Activated naive CD8-positive, alpha-beta T cell treated with anti-CD3 and anti-CD28 coated beads, Interleukin-2, amount 10 ng/mL, durations not matched to agents 7 days and 5 days (primary cell): ENCODE results near the gene GPR3. TPM values are rescaled to one million over a fixed set of nuclear protein-coding genes. Genes with fewer than 3 reads are reported as not detected.
"Not testable (repeated sequence)": the region's sequence is repeated elsewhere in the genome, so short reads cannot be mapped to it uniquely, and the experiment has no call there.

Experiments used
- ATAC-seq: fragments of 150-1000 bp; cut with Tn5 transposase; one replicate; pipeline ENCODE4 v1.10.0; 2021; ENCODE audit warnings: low read depth, moderate library complexity
- POLR2A ChIA-PET: fragments of 350-600 bp; sonication (Branson Sonifier 250); formaldehyde crosslinking; loops from one replicate; lab custom pipeline; 2021; ENCODE audit warnings: antibody characterized with exemption; lab: Charles Lee
- DNase-seq: peaks from one replicate; pipeline ENCODE4 v3.0.0; 2021
- H3K27ac Mint-ChIP-seq: one replicate; pipeline ENCODE4 v1.8.0; 2022; ENCODE audit warnings: mild to moderate bottlenecking, mixed read lengths
- H3K27me3 Mint-ChIP-seq: one replicate; pipeline ENCODE4 v1.8.0; 2022; ENCODE audit warnings: mild to moderate bottlenecking, moderate library complexity, mixed read lengths
- H3K36me3 Mint-ChIP-seq: one replicate; pipeline ENCODE4 v1.8.0; 2021; ENCODE audit warnings: mild to moderate bottlenecking, mixed read lengths
- H3K4me1 Mint-ChIP-seq: one replicate; pipeline ENCODE4 v1.8.0; 2021; ENCODE audit warnings: mixed read lengths
- H3K4me3 Mint-ChIP-seq: one replicate; pipeline ENCODE4 v1.8.0; 2022; ENCODE audit warnings: mild to moderate bottlenecking, moderate library complexity, mixed read lengths
- H3K9me3 Mint-ChIP-seq: one replicate; pipeline ENCODE4 v1.8.0; 2021; ENCODE audit warnings: mixed read lengths
- total RNA-seq, 2 experiments: library from RNA; stranded (reverse); gene quantifications; one replicate each; pipeline ENCODE4 v1.2.3, GENCODE V29; 2021

GPR3 gene
- total RNA-seq, 2 experiments from 2014 or later, result 0.42 to 0.43 TPM

GRCh38 chr1:27403065-27403726 is 10.8 kb downstream of the GPR3 start:
- Mint-ChIP-seq H3K36me3 (peaks cover 6% of the 10 kb centered on the region), H3K27me3 (no peaks in the 10 kb centered on the region), H3K27ac (peak overlapping the region; percentile 63), H3K4me3 (peak overlapping the region; percentile 17), H3K9me3 (no peaks in the 10 kb centered on the region), H3K4me1 (peaks cover 14% of the 10 kb centered on the region)
- no peak for DNase-seq
- peak; percentile 57 for ATAC-seq
- POLR2A ChIA-PET, result interaction anchor here (0.5 to 1.9 kb wide), 6 partner anchors 27 to 260 kb away, joined by 3 to 5 read pairs (median 4); partner anchors contain the start of gene AHDC1

GRCh38 chr1:27403931-27404330 is 11.5 kb downstream of the GPR3 start:
- H3K4me3 Mint-ChIP-seq, result peak overlapping the region; percentile 49
- ATAC-seq (peak; percentile 7), DNase-seq (no peak)
- POLR2A ChIA-PET, result interaction anchor here (0.7 to 1.9 kb wide), 3 partner anchors 26 to 206 kb away, joined by 3 to 5 read pairs (median 4); partner anchors contain the start of gene AHDC1
- H3K4me1 Mint-ChIP-seq, result peaks cover 14% of the 10 kb centered on the region
- H3K9me3 Mint-ChIP-seq, result no peaks in the 10 kb centered on the region
- peak overlapping the region; percentile 70 for H3K27ac Mint-ChIP-seq
- peaks cover 9% of the 10 kb centered on the region for H3K36me3 Mint-ChIP-seq
- H3K27me3 Mint-ChIP-seq, result no peaks in the 10 kb centered on the region

- no peaks in the 10 kb centered on the region for H3K27me3 Mint-ChIP-seq
- peaks cover 11% of the 10 kb centered on the region for H3K36me3 Mint-ChIP-seq
- H3K27ac Mint-ChIP-seq, result no peak overlapping the region
- DNase-seq (no peak), ATAC-seq (no peak)
- no peaks in the 10 kb centered on the region for H3K9me3 Mint-ChIP-seq
- H3K4me3 Mint-ChIP-seq, result no peak overlapping the region
- POLR2A ChIA-PET, result no interaction called here
- H3K4me1 Mint-ChIP-seq, result peaks cover 14% of the 10 kb centered on the region
These were observed 12.7 kb downstream of the GPR3 start for GRCh38 chr1:27405074-27405473.

GRCh38 chr1:27405598-27406361 is 13.4 kb downstream of the GPR3 start:
- Mint-ChIP-seq H3K4me1 (peaks cover 14% of the 10 kb centered on the region), H3K27ac (peak overlapping the region; percentile 22), H3K36me3 (peaks cover 11% of the 10 kb centered on the region)
- H3K27me3 Mint-ChIP-seq, ATAC-seq, H3K9me3 Mint-ChIP-seq, DNase-seq, H3K4me3 Mint-ChIP-seq, POLR2A ChIA-PET: not testable (repeated sequence)

GRCh38 chr1:27406362-27406680 is 13.9 kb downstream of the GPR3 start:
- peaks cover 14% of the 10 kb centered on the region for H3K4me1 Mint-ChIP-seq
- DNase-seq, result no peak
- H3K27ac Mint-ChIP-seq, result peak overlapping the region; percentile 22
- no peak overlapping the region for H3K4me3 Mint-ChIP-seq
- no peaks in the 10 kb centered on the region for H3K9me3 Mint-ChIP-seq
- peaks cover 16% of the 10 kb centered on the region for H3K36me3 Mint-ChIP-seq
- ATAC-seq, result no peak
- H3K27me3 Mint-ChIP-seq, result no peaks in the 10 kb centered on the region
- POLR2A ChIA-PET, result no interaction called here

GRCh38 chr1:27406791-27407190 is 14.4 kb downstream of the GPR3 start:
- Mint-ChIP-seq H3K4me1 (peaks cover 14% of the 10 kb centered on the region), H3K36me3 (peaks cover 17% of the 10 kb centered on the region)
- H3K4me3 Mint-ChIP-seq, H3K27ac Mint-ChIP-seq, DNase-seq, H3K9me3 Mint-ChIP-seq, H3K27me3 Mint-ChIP-seq, ATAC-seq, POLR2A ChIA-PET: not testable (repeated sequence)

- Mint-ChIP-seq H3K9me3 (no peaks in the 10 kb centered on the region), H3K27me3 (no peaks in the 10 kb centered on the region), H3K36me3 (peaks cover 24% of the 10 kb centered on the region), H3K4me1 (peaks cover 12% of the 10 kb centered on the region), H3K4me3 (no peak overlapping the region), H3K27ac (no peak overlapping the region)
- POLR2A ChIA-PET, result no interaction called here
- DNase-seq (no peak), ATAC-seq (no peak)
These were observed 15.7 kb downstream of the GPR3 start for GRCh38 chr1:27408151-27408550.

- Mint-ChIP-seq H3K9me3 (no peaks in the 10 kb centered on the region), H3K27me3 (no peaks in the 10 kb centered on the region), H3K4me3 (no peak overlapping the region), H3K36me3 (peaks cover 33% of the 10 kb centered on the region), H3K27ac (peak overlapping the region; percentile 45), H3K4me1 (no peaks in the 10 kb centered on the region)
- DNase-seq, result no peak
- POLR2A ChIA-PET, result no interaction called here
- ATAC-seq, result no peak
These were observed 17.2 kb downstream of the GPR3 start for GRCh38 chr1:27409669-27410068.

- Mint-ChIP-seq H3K27ac (no peak overlapping the region), H3K27me3 (no peaks in the 10 kb centered on the region), H3K36me3 (peaks cover 42% of the 10 kb centered on the region), H3K9me3 (no peaks in the 10 kb centered on the region), H3K4me1 (no peaks in the 10 kb centered on the region), H3K4me3 (no peak overlapping the region)
- POLR2A ChIA-PET, result no interaction called here
- DNase-seq, result no peak
- ATAC-seq, result no peak
These were observed 18.3 kb downstream of the GPR3 start for GRCh38 chr1:27410709-27411108.

GRCh38 chr1:27412502-27412901 is 20.1 kb downstream of the GPR3 start:
- no peak for DNase-seq
- Mint-ChIP-seq H3K27ac (no peak overlapping the region), H3K4me3 (no peak overlapping the region), H3K4me1 (peaks cover 7% of the 10 kb centered on the region), H3K9me3 (no peaks in the 10 kb centered on the region), H3K27me3 (no peaks in the 10 kb centered on the region), H3K36me3 (peaks cover 48% of the 10 kb centered on the region)
- no peak for ATAC-seq
- POLR2A ChIA-PET, result no interaction called here

GRCh38 chr1:27413004-27413403 is 20.6 kb downstream of the GPR3 start:
- H3K27ac Mint-ChIP-seq, result no peak overlapping the region
- peaks cover 47% of the 10 kb centered on the region for H3K36me3 Mint-ChIP-seq

GRCh38 chr1:27414091-27414490 is 21.7 kb downstream of the GPR3 start:
- Mint-ChIP-seq H3K4me3 (no peak overlapping the region), H3K27ac (no peak overlapping the region), H3K27me3 (no peaks in the 10 kb centered on the region), H3K9me3 (no peaks in the 10 kb centered on the region), H3K4me1 (peaks cover 11% of the 10 kb centered on the region), H3K36me3 (peaks cover 47% of the 10 kb centered on the region)
- ATAC-seq (no peak), DNase-seq (no peak)
- POLR2A ChIA-PET, result interaction anchor here (1.2 kb wide), 1 partner anchor 194 kb away, joined by 3 read pairs; no protein-coding TSS in a partner anchor

More at GRCh38 chr1:27413004-27413403, 20.6 kb downstream of the GPR3 start:
- Mint-ChIP-seq H3K9me3 (no peaks in the 10 kb centered on the region), H3K27me3 (no peaks in the 10 kb centered on the region), H3K4me3 (no peak overlapping the region), H3K4me1 (peaks cover 7% of the 10 kb centered on the region)
- POLR2A ChIA-PET, result interaction anchor here (1.2 kb wide), 1 partner anchor 195 kb away, joined by 3 read pairs; no protein-coding TSS in a partner anchor
- ATAC-seq, result no peak
- no peak for DNase-seq

- POLR2A ChIA-PET, result interaction anchor here (0.9 to 1.5 kb wide), 5 partner anchors 20 to 109 kb away, joined by 3 to 6 read pairs (median 4); partner anchors contain the start of gene WASF2
- no peaks in the 10 kb centered on the region for H3K27me3 Mint-ChIP-seq
- peak; percentile 71 for ATAC-seq
- no peak for DNase-seq
- peaks cover 39% of the 10 kb centered on the region for H3K36me3 Mint-ChIP-seq
- H3K27ac Mint-ChIP-seq, result no peak overlapping the region
- no peaks in the 10 kb centered on the region for H3K9me3 Mint-ChIP-seq
- H3K4me1 Mint-ChIP-seq, result peaks cover 14% of the 10 kb centered on the region
- H3K4me3 Mint-ChIP-seq, result no peak overlapping the region
These were observed 24.1 kb downstream of the GPR3 start for GRCh38 chr1:27416387-27417111.
